HEK293 (cell line): ENCODE results near the gene C11orf58.

Experiments
- CTCF ChIA-PET: fragments of 350-600 bp; formaldehyde crosslinking; extraction: SDS; loops from one replicate; lab custom pipeline; 2021; ENCODE audit warnings: antibody characterized with exemption; lab: Yijun Ruan, JAX
- POLR2A ChIA-PET: fragments of 300-600 bp; formaldehyde crosslinking; extraction: SDS; loops from one replicate; lab custom pipeline; 2020; ENCODE audit warnings: antibody characterized with exemption, inconsistent platforms; lab: Yijun Ruan, JAX
- H3K27ac ChIP-seq: fragments of 200-500 bp; sonication (Bioruptor generic); 2 replicates; pipeline ENCODE4 v1.5.1; 2014; ENCODE audit warnings: low read depth, low read length, control low read depth, inconsistent platforms; ENCODE audit errors: extremely low read depth
- H3K36me3 ChIP-seq, 2 experiments: fragments of 200-500 bp in 1 of 2; sonication (Bioruptor generic) in 1 of 2; 1 replicate in 1 of 2; 2 replicates in 1 of 2; pipeline ENCODE4 v1.5.1; 2014 to 2017; ENCODE audit warnings: inconsistent platforms in 2 of 2, low read length in 2 of 2; ENCODE audit not compliant: control insufficient read depth in 2 of 2, insufficient read depth in 1 of 2
- H3K4me1 ChIP-seq: fragments of 200-500 bp; sonication (Bioruptor generic); 2 replicates; pipeline ENCODE4 v1.5.1; 2014; ENCODE audit warnings: mild to moderate bottlenecking, low read length, inconsistent platforms; ENCODE audit not compliant: control insufficient read depth, insufficient read depth
- H3K4me3 ChIP-seq: 2 replicates; pipeline ENCODE4 v1.5.1; 2011; ENCODE audit warnings: low read depth, mild to moderate bottlenecking, control low read depth, low read length, moderate library complexity
- H3K9me3 ChIP-seq: fragments of 200-500 bp; sonication (Bioruptor generic); 2 replicates; pipeline ENCODE4 v1.5.1; 2014; ENCODE audit warnings: low read depth, low read length, inconsistent platforms; ENCODE audit not compliant: control insufficient read depth, insufficient read depth
- KLF1 ChIP-seq: fragments of 450-650 bp; formaldehyde crosslinking; IDR thresholded peaks from 2 replicates; pipeline ENCODE4 v1.5.1; 2016; ENCODE audit warnings: missing biosample characterization, missing genetic modification characterization
- MEIS1 ChIP-seq: sonication (generic); formaldehyde crosslinking; IDR thresholded peaks from 2 replicates; pipeline ENCODE4 v1.8.1; 2022; ENCODE audit warnings: missing genetic modification reagents, mild to moderate bottlenecking, borderline replicate concordance
- OVOL3 ChIP-seq: fragments of 450-650 bp; formaldehyde crosslinking; IDR thresholded peaks from 2 replicates; pipeline ENCODE4 v1.5.1; 2016; ENCODE audit warnings: missing biosample characterization, missing genetic modification characterization
- ZIC2 ChIP-seq: fragments of 450-650 bp; formaldehyde crosslinking; IDR thresholded peaks from 2 replicates; pipeline ENCODE4 v1.5.1; 2016; ENCODE audit warnings: missing biosample characterization, missing genetic modification characterization
- ZNF112 ChIP-seq: fragments of 450-650 bp; formaldehyde crosslinking; IDR thresholded peaks from 2 replicates; pipeline ENCODE4 v1.5.0; 2017; ENCODE audit warnings: missing biosample characterization, missing genetic modification characterization
- ZNF157 ChIP-seq: fragments of 450-650 bp; formaldehyde crosslinking; IDR thresholded peaks from 2 replicates; pipeline ENCODE4 v1.5.1; 2016; ENCODE audit warnings: missing biosample characterization, missing genetic modification characterization
- ZNF292 ChIP-seq: fragments of 450-650 bp; formaldehyde crosslinking; IDR thresholded peaks from 2 replicates; pipeline ENCODE4 v1.5.1; 2016; ENCODE audit warnings: low read depth, missing biosample characterization, missing genetic modification characterization, borderline replicate concordance
- ZNF350 ChIP-seq: fragments of 450-650 bp; formaldehyde crosslinking; IDR thresholded peaks from 2 replicates; pipeline ENCODE4 v1.5.0; 2017; ENCODE audit warnings: missing biosample characterization, mild to moderate bottlenecking, missing genetic modification characterization
- ZNF510 ChIP-seq: fragments of 450-650 bp; formaldehyde crosslinking; IDR thresholded peaks from 2 replicates; pipeline ENCODE4 v1.5.1; 2018; ENCODE audit warnings: mild to moderate bottlenecking, missing genetic modification characterization, missing biosample characterization; ENCODE audit not compliant: insufficient replicate concordance
- ZNF555 ChIP-seq: fragments of 450-650 bp; formaldehyde crosslinking; conservative IDR thresholded peaks from 2 replicates; pipeline ENCODE4 v1.5.1; 2017; ENCODE audit warnings: missing biosample characterization, mild to moderate bottlenecking, missing genetic modification characterization, inconsistent platforms
- ZNF561 ChIP-seq: fragments of 450-650 bp; IDR thresholded peaks from 2 replicates; pipeline ENCODE4 v1.5.1; 2018; ENCODE audit warnings: missing biosample characterization, missing genetic modification characterization, borderline replicate concordance
- ZNF623 ChIP-seq: fragments of 450-650 bp; formaldehyde crosslinking; IDR thresholded peaks from 2 replicates; pipeline ENCODE4 v1.5.1; 2016; ENCODE audit warnings: missing biosample characterization, missing genetic modification characterization
- ZNF660 ChIP-seq: fragments of 450-650 bp; IDR thresholded peaks from 2 replicates; pipeline ENCODE4 v1.5.1; 2018; ENCODE audit warnings: missing biosample characterization, mild to moderate bottlenecking, missing genetic modification characterization
- ZNF837 ChIP-seq: fragments of 450-650 bp; formaldehyde crosslinking; IDR thresholded peaks from 2 replicates; pipeline ENCODE4 v1.5.1; 2016; ENCODE audit warnings: missing biosample characterization, missing genetic modification characterization
- ZNF843 ChIP-seq: fragments of 450-650 bp; formaldehyde crosslinking; IDR thresholded peaks from 2 replicates; pipeline ENCODE4 v1.5.1; 2016; ENCODE audit warnings: missing biosample characterization, missing genetic modification characterization
- ZSCAN16 ChIP-seq: fragments of 450-650 bp; formaldehyde crosslinking; IDR thresholded peaks from 2 replicates; pipeline ENCODE4 v1.5.1; 2016; ENCODE audit warnings: missing biosample characterization, missing genetic modification characterization
- TF ChIP-seq, protein P1 (sequence below): fragments of 450-650 bp; formaldehyde crosslinking; IDR thresholded peaks from 2 replicates; pipeline ENCODE4; 2016; ENCODE audit warnings: missing biosample characterization, missing genetic modification characterization
- TF ChIP-seq, protein P2 (sequence below): fragments of 450-650 bp; formaldehyde crosslinking; IDR thresholded peaks from 2 replicates; pipeline ENCODE4 v1.5.1; 2017; ENCODE audit warnings: missing biosample characterization, missing genetic modification characterization
- TF ChIP-seq, protein P3 (sequence below): fragments of 450-650 bp; formaldehyde crosslinking; IDR thresholded peaks from 2 replicates; pipeline ENCODE4 v1.5.1; 2017; ENCODE audit warnings: missing biosample characterization, missing genetic modification characterization
- TF ChIP-seq, protein P4 (sequence below): fragments of 450-650 bp; formaldehyde crosslinking; IDR thresholded peaks from 2 replicates; pipeline ENCODE4 v1.5.1; 2016; ENCODE audit warnings: missing biosample characterization, missing genetic modification characterization
- TF ChIP-seq, protein P5 (sequence below): fragments of 450-650 bp; formaldehyde crosslinking; IDR thresholded peaks from 2 replicates; pipeline ENCODE4 v1.5.1; 2016; ENCODE audit warnings: missing biosample characterization, missing genetic modification characterization
- TF ChIP-seq, protein P6 (sequence below): fragments of 450-650 bp; formaldehyde crosslinking; IDR thresholded peaks from 2 replicates; pipeline ENCODE4 v1.5.1; 2016; ENCODE audit warnings: missing biosample characterization, missing genetic modification characterization

Gene C11orf58

DNA sequence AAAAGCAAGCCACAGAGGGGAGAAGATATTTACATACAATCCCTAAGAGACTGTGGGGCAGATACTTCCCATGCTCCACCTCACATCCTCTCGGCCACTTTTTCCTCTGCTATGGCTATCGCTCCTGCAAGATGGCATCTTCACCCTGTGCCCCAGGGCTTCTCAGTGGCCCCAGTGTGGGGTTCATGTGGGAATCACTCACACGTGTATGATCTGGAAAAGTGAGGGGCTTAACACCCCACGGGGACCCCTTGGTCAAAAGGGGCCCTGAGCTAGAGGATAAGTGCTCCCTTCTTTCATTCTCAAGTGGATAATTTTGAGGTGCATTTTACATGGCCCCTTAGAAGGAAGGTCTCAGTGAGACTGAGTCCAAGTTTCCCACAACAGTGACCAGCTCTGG, 28.7 kb downstream of the C11orf58 start:
- Histone ChIP-seq H3K4me3 (no peak overlapping the region), H3K9me3 (no peaks in the 10 kb centered on the region), H3K4me1 (no peaks in the 10 kb centered on the region), H3K27ac (no peak overlapping the region), H3K36me3 (no peaks in the 10 kb centered on the region)
- ChIA-PET POLR2A (no interaction called here), CTCF (interaction anchor here (0.6 to 1.8 kb wide), 2 partner anchors 21 to 51 kb away, joined by 5 to 6 read pairs; no protein-coding TSS in a partner anchor)
- no peak for TF ChIP-seq ZNF561
- no peak for TF ChIP-seq ZNF843 (tag by site-specific recombination)
- no peak for TF ChIP-seq KLF1
- no peak for TF ChIP-seq ZNF350 (tag by site-specific recombination)
- TF ChIP-seq ZNF292 (tag by site-specific recombination), result no peak
- TF ChIP-seq, protein P1, sequence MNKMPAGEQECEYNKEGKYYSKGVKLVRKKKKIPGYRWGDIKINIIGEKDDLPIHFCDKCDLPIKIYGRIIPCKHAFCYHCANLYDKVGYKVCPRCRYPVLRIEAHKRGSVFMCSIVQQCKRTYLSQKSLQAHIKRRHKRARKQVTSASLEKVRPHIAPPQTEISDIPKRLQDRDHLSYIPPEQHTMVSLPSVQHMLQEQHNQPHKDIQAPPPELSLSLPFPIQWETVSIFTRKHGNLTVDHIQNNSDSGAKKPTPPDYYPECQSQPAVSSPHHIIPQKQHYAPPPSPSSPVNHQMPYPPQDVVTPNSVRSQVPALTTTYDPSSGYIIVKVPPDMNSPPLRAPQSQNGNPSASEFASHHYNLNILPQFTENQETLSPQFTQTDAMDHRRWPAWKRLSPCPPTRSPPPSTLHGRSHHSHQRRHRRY, result no peak
- TF ChIP-seq ZNF555, result no peak
- no peak for TF ChIP-seq ZNF112
- no peak for TF ChIP-seq ZNF837 (tag by site-specific recombination)

DNA sequence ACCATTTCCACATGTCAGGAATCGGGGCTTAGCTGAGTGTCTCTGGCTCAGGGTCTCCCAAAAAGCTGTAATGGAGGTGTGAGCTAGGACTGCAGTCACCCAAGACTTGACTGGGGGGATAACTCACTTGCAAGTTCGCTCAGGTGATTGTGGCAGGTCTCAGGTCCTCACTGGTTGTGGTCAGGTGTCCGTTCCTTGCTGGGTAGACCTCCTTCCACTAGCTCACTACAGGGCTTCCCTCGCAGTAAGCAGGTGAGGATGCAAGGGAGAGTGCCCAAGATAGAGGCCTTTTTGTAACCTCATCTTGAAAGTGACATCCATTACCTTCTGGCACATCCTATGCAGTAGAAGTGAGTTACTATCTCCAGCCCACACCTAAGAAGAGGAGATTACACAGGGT, 29.5 kb downstream of the C11orf58 start:
- Histone ChIP-seq H3K27ac (no peak overlapping the region), H3K4me3 (no peak overlapping the region), H3K9me3 (no peaks in the 10 kb centered on the region), H3K4me1 (no peaks in the 10 kb centered on the region), H3K36me3 (no peaks in the 10 kb centered on the region)
- ChIA-PET CTCF (interaction anchor here (1.8 kb wide), 2 partner anchors 18 to 20 kb away, joined by 6 to 9 read pairs; no protein-coding TSS in a partner anchor), POLR2A (no interaction called here)
- no peak for TF ChIP-seq OVOL3 (tag by site-specific recombination)
- TF ChIP-seq, protein P2, sequence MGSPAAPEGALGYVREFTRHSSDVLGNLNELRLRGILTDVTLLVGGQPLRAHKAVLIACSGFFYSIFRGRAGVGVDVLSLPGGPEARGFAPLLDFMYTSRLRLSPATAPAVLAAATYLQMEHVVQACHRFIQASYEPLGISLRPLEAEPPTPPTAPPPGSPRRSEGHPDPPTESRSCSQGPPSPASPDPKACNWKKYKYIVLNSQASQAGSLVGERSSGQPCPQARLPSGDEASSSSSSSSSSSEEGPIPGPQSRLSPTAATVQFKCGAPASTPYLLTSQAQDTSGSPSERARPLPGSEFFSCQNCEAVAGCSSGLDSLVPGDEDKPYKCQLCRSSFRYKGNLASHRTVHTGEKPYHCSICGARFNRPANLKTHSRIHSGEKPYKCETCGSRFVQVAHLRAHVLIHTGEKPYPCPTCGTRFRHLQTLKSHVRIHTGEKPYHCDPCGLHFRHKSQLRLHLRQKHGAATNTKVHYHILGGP (tag by site-specific recombination), result no peak
- TF ChIP-seq ZNF510 (tag by site-specific recombination), result no peak
- no peak for TF ChIP-seq MEIS1
- TF ChIP-seq, protein P3, sequence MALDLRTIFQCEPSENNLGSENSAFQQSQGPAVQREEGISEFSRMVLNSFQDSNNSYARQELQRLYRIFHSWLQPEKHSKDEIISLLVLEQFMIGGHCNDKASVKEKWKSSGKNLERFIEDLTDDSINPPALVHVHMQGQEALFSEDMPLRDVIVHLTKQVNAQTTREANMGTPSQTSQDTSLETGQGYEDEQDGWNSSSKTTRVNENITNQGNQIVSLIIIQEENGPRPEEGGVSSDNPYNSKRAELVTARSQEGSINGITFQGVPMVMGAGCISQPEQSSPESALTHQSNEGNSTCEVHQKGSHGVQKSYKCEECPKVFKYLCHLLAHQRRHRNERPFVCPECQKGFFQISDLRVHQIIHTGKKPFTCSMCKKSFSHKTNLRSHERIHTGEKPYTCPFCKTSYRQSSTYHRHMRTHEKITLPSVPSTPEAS, result no peak
- no peak for TF ChIP-seq ZSCAN16
- TF ChIP-seq, protein P4, sequence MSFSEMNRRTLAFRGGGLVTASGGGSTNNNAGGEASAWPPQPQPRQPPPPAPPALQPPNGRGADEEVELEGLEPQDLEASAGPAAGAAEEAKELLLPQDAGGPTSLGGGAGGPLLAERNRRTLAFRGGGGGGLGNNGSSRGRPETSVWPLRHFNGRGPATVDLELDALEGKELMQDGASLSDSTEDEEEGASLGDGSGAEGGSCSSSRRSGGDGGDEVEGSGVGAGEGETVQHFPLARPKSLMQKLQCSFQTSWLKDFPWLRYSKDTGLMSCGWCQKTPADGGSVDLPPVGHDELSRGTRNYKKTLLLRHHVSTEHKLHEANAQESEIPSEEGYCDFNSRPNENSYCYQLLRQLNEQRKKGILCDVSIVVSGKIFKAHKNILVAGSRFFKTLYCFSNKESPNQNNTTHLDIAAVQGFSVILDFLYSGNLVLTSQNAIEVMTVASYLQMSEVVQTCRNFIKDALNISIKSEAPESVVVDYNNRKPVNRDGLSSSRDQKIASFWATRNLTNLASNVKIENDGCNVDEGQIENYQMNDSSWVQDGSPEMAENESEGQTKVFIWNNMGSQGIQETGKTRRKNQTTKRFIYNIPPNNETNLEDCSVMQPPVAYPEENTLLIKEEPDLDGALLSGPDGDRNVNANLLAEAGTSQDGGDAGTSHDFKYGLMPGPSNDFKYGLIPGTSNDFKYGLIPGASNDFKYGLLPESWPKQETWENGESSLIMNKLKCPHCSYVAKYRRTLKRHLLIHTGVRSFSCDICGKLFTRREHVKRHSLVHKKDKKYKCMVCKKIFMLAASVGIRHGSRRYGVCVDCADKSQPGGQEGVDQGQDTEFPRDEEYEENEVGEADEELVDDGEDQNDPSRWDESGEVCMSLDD (tag by site-specific recombination), result no peak
- no peak for TF ChIP-seq ZNF623 (tag by site-specific recombination)
- no peak for TF ChIP-seq ZNF157
- TF ChIP-seq ZIC2, result no peak
- TF ChIP-seq ZNF660 (tag by site-specific recombination), result no peak
- TF ChIP-seq, protein P5, sequence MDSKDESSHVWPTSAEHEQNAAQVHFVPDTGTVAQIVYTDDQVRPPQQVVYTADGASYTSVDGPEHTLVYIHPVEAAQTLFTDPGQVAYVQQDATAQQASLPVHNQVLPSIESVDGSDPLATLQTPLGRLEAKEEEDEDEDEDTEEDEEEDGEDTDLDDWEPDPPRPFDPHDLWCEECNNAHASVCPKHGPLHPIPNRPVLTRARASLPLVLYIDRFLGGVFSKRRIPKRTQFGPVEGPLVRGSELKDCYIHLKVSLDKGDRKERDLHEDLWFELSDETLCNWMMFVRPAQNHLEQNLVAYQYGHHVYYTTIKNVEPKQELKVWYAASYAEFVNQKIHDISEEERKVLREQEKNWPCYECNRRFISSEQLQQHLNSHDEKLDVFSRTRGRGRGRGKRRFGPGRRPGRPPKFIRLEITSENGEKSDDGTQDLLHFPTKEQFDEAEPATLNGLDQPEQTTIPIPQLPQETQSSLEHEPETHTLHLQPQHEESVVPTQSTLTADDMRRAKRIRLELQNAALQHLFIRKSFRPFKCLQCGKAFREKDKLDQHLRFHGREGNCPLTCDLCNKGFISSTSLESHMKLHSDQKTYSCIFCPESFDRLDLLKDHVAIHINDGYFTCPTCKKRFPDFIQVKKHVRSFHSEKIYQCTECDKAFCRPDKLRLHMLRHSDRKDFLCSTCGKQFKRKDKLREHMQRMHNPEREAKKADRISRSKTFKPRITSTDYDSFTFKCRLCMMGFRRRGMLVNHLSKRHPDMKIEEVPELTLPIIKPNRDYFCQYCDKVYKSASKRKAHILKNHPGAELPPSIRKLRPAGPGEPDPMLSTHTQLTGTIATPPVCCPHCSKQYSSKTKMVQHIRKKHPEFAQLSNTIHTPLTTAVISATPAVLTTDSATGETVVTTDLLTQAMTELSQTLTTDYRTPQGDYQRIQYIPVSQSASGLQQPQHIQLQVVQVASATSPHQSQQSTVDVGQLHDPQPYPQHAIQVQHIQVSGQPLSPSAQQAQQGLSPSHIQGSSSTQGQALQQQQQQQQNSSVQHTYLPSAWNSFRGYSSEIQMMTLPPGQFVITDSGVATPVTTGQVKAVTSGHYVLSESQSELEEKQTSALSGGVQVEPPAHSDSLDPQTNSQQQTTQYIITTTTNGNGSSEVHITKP (tag by site-specific recombination), result no peak
- TF ChIP-seq, protein P6, sequence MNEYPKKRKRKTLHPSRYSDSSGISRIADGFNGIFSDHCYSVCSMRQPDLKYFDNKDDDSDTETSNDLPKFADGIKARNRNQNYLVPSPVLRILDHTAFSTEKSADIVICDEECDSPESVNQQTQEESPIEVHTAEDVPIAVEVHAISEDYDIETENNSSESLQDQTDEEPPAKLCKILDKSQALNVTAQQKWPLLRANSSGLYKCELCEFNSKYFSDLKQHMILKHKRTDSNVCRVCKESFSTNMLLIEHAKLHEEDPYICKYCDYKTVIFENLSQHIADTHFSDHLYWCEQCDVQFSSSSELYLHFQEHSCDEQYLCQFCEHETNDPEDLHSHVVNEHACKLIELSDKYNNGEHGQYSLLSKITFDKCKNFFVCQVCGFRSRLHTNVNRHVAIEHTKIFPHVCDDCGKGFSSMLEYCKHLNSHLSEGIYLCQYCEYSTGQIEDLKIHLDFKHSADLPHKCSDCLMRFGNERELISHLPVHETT (tag by site-specific recombination), result no peak
